Endothelial cell of umbilical vein (primary cell): ENCODE measurements around the gene FTCDNL1. TPM values are rescaled to one million over a fixed set of nuclear protein-coding genes. Genes with fewer than 3 reads are reported as not detected.

Source experiments
- BruUV-seq: library from RNA; stranded (reverse); fragments of 400-500 nt; replicated peaks from 2 replicates; lab custom pipeline; 2021; lab: Mats Ljungman, UMichigan
- CTCF ChIA-PET: fragments of 300-600, 350-600 bp; sonication (Branson Sonifier 250); formaldehyde crosslinking; loops from one replicate; lab custom pipeline; 2021; ENCODE audit warnings: antibody characterized with exemption, inconsistent platforms; lab: Charles Lee
- POLR2A ChIA-PET: fragments of 300-600, 350-600 bp; sonication (Branson Sonifier 250); formaldehyde crosslinking; loops from one replicate; lab custom pipeline; 2021; ENCODE audit warnings: antibody characterized with exemption, inconsistent platforms; lab: Charles Lee
- DNase-seq: peaks from one replicate; pipeline ENCODE4 v3.0.0-alpha.2; 2011; ENCODE audit warnings: low read depth, low spot score
- FAIRE-seq: peaks from 2 replicates; lab custom pipeline; 2011; peaks lifted over from hg19 to GRCh38; lab: Jason Lieb, UNC
- H2AFZ ChIP-seq: 2 replicates; pipeline ENCODE4 v1.6.0; 2012; ENCODE audit warnings: low read depth, low read length, control low read depth, inconsistent platforms
- H3K27ac ChIP-seq: 2 replicates; pipeline ENCODE4 v1.5.1; 2011; ENCODE audit warnings: low read depth, mild to moderate bottlenecking, control low read depth, low read length, moderate library complexity; ENCODE audit not compliant: insufficient read depth
- H3K27me3 ChIP-seq, 2 experiments: 2 replicates each; pipeline versions ENCODE4 v1.6.0 to v1.6.1; 2011; ENCODE audit warnings: low read length in 2 of 2, mixed read lengths in 1 of 2; ENCODE audit not compliant: control insufficient read depth in 2 of 2, insufficient read depth in 2 of 2
- H3K36me3 ChIP-seq, 2 experiments: 2 replicates in 1 of 2; 3 replicates in 1 of 2; pipeline ENCODE4 v1.5.1; 2011; ENCODE audit warnings: low read length in 2 of 2, mild to moderate bottlenecking in 1 of 2, moderate library complexity in 1 of 2; ENCODE audit not compliant: control insufficient read depth in 2 of 2, insufficient read depth in 2 of 2; ENCODE audit errors: extremely low read depth in 1 of 2
- H3K4me1 ChIP-seq: 3 replicates; pipeline ENCODE4 v1.5.1; 2011; ENCODE audit warnings: mild to moderate bottlenecking, low read length; ENCODE audit not compliant: control insufficient read depth, insufficient read depth; ENCODE audit errors: extremely low read depth
- H3K4me2 ChIP-seq: 2 replicates; pipeline ENCODE4 v1.6.1; 2011; ENCODE audit warnings: low read length, control low read depth, mixed read lengths; ENCODE audit not compliant: insufficient read depth
- H3K4me3 ChIP-seq, 3 experiments: fragments of 200-600 bp in 1 of 3; sonication (generic), shearing (Covaris generic) in 1 of 3; replicated peaks in 1 of 3; 2 replicates each; pipeline ENCODE4 v1.5.1; 2011 to 2016; ENCODE audit warnings: control low read depth in 3 of 3, low read length in 3 of 3, mild to moderate bottlenecking in 2 of 3, inconsistent platforms in 1 of 3, low read depth in 1 of 3, moderate library complexity in 1 of 3; ENCODE audit not compliant: insufficient read depth in 1 of 3
- H3K79me2 ChIP-seq: 2 replicates; pipeline ENCODE4 v1.6.0; 2012; ENCODE audit warnings: low read length, inconsistent platforms; ENCODE audit not compliant: control insufficient read depth, insufficient read depth
- H3K9ac ChIP-seq: replicated peaks from 2 replicates; pipeline ENCODE3; 2011; ENCODE audit warnings: low read length, control low read depth; ENCODE audit not compliant: insufficient read depth; ENCODE audit errors: extremely low read depth
- H3K9me1 ChIP-seq: replicated peaks from 3 replicates; pipeline ENCODE4 v1.6.0; 2011; ENCODE audit warnings: mild to moderate bottlenecking, low read length; ENCODE audit not compliant: control insufficient read depth, insufficient read depth; ENCODE audit errors: extremely low read depth
- H3K9me3 ChIP-seq: replicated peaks from 2 replicates; pipeline ENCODE4 v1.5.1; 2012; ENCODE audit warnings: low read length, inconsistent platforms; ENCODE audit not compliant: control insufficient read depth, insufficient read depth
- H4K20me1 ChIP-seq: replicated peaks from 2 replicates; pipeline ENCODE3; 2011; ENCODE audit warnings: mild to moderate bottlenecking, low read length; ENCODE audit not compliant: control insufficient read depth, insufficient read depth; ENCODE audit errors: extremely low read depth
- CTCF ChIP-seq, 2 donors: IDR thresholded peaks; 1 replicate in 1 of 2; 2 replicates in 1 of 2; pipeline ENCODE4 v1.5.1; 2011; ENCODE audit warnings: low read length in 2 of 2, mild to moderate bottlenecking in 2 of 2, moderate library complexity in 2 of 2, control low read depth in 1 of 2, inconsistent platforms in 1 of 2, low read depth in 1 of 2; ENCODE audit not compliant: insufficient read depth in 1 of 2; ENCODE audit errors: extremely low read depth in 1 of 2
- EZH2 ChIP-seq: IDR thresholded peaks from 2 replicates; pipeline ENCODE4 v1.6.1; 2012; ENCODE audit warnings: borderline replicate concordance, low read depth, mild to moderate bottlenecking, moderate library complexity, low read length, inconsistent platforms; ENCODE audit not compliant: severe bottlenecking
- FOS ChIP-seq: IDR thresholded peaks from 2 replicates; pipeline ENCODE4 v1.6.1; 2011; ENCODE audit warnings: mild to moderate bottlenecking, low read length, moderate library complexity, borderline replicate concordance; ENCODE audit not compliant: insufficient read depth
- GATA2 ChIP-seq: IDR thresholded peaks from 2 replicates; pipeline ENCODE4 v1.7.0; 2011; ENCODE audit warnings: low read depth, mild to moderate bottlenecking, moderate library complexity, mixed read lengths, low read length; ENCODE audit not compliant: insufficient read length, insufficient read depth
- JUN ChIP-seq: IDR thresholded peaks from 2 replicates; pipeline ENCODE4 v1.6.1; 2011; ENCODE audit warnings: borderline replicate concordance, low read depth; ENCODE audit not compliant: insufficient read length, insufficient read depth
- MAX ChIP-seq: IDR thresholded peaks from 2 replicates; pipeline ENCODE4 v1.6.1; 2011; ENCODE audit not compliant: insufficient read depth, insufficient read length
- MYC ChIP-seq: IDR thresholded peaks from one replicate; pipeline ENCODE4 v1.6.1; 2011; ENCODE audit warnings: mild to moderate bottlenecking, low read depth, low read length
- POLR2A ChIP-seq: IDR thresholded peaks from 2 replicates; pipeline ENCODE4 v1.6.1; 2012; ENCODE audit warnings: low read depth, mild to moderate bottlenecking, control low read depth, low read length
- POLR2AphosphoS5 ChIP-seq: IDR thresholded peaks from 2 replicates; pipeline ENCODE4 v1.6.1; 2012; ENCODE audit warnings: low read depth, mild to moderate bottlenecking, control low read depth, low read length, moderate library complexity; ENCODE audit not compliant: insufficient read depth
- dilution Hi-C: fragments of 300-500 bp; cut with MboI; formaldehyde crosslinking; loops from one replicate; pipeline ENCODE4 v1.15.0; 2019; ENCODE audit warnings: low sequenced_read_pairs; ENCODE audit not compliant: extremely low pct_ligation_motif_present
- intact Hi-C: fragments of 100-400 bp; cut with micrococcal nuclease; formaldehyde crosslinking; loops from one replicate; pipeline ENCODE4 v1.10.0; 2022
- polyA plus RNA-seq, 4 experiments: library from polyadenylated mRNA; depleted of rRNA in 3 of 4; stranded (reverse) in 3 of 4; unstranded in 1 of 4; fragments of >200 nt; gene quantifications; 2 replicates each; pipeline versions ENCODE4 v1.2.1 to v1.2.3, GENCODE V29; 2011 to 2012; ENCODE audit warnings: missing spikeins in 1 of 4
- total RNA-seq: library from RNA; stranded (reverse); gene quantifications from 2 replicates; pipeline ENCODE4 v1.2.3, GENCODE V29; 2021

Gene FTCDNL1
- total and polyA plus RNA-seq, 2 donors (not counting 3 experiments of a cell fraction or from before 2014, with no cell fraction given) = 0.19 to 0.27 TPM

GRCh38 chr2:199757233-199757870 is 93.6 kb downstream of the FTCDNL1 start:
- Histone ChIP-seq H3K79me2 (no peaks in the 10 kb centered on the region), H2AFZ (no peak overlapping the region), H4K20me1 (no peaks in the 10 kb centered on the region), H3K27me3 (no peaks in the 10 kb centered on the region), H3K36me3 (no peaks in the 10 kb centered on the region), H3K9me3 (no peaks in the 10 kb centered on the region), H3K4me1 (no peaks in the 10 kb centered on the region), H3K9me1 (no peaks in the 10 kb centered on the region), H3K27ac (no peak overlapping the region), H3K4me2 (no peak overlapping the region), H3K9ac (no peak overlapping the region), H3K4me3 (no peak overlapping the region)
- TF ChIP-seq JUN (no peak), FOS (no peak), GATA2 (no peak), MAX (no peak), POLR2A (no peak), EZH2 (no peak), MYC (no peak), POLR2AphosphoS5 (no peak), CTCF (IDR thresholded peaks at IDR 0.05; ENCODE audit: extremely low read depth in 1 of 2, insufficient read depth in 1 of 2, low read depth in 1 of 2, low read length in 2 of 2) (no peak)
- intact Hi-C loops = no loop called here
- POLR2A ChIA-PET = no interaction called here
- dilution Hi-C loops = no loop called here
- DNase-seq (no peak), FAIRE-seq (no peak)
- BruUV-seq = no TSS peak
- CTCF ChIA-PET = interaction anchor here (1.0 to 1.4 kb wide), 3 partner anchors 14 to 1458 kb away, joined by 3 to 4 read pairs (median 3); no protein-coding TSS in a partner anchor
